HL-60 (cell line): Measurements from ENCODE around the gene DGKH.

Experiments
- DNase-seq, 2 experiments: peaks; one replicate each; pipeline ENCODE4 v3.0.0-alpha.2; 2010 to 2020; ENCODE audit warnings: low read depth in 1 of 2, low spot score in 1 of 2
- H3K27ac ChIP-seq: fragments of 250-450 bp; sonication (Bioruptor Pico); replicated peaks from 2 replicates; pipeline ENCODE4 v1.5.1; 2020; ENCODE audit warnings: mild to moderate bottlenecking, moderate library complexity
- H3K27me3 ChIP-seq: fragments of 250-450 bp; sonication (Bioruptor Pico); 2 replicates; pipeline ENCODE4 v1.5.1; 2021; ENCODE audit warnings: mild to moderate bottlenecking, moderate library complexity; ENCODE audit not compliant: insufficient read depth, poor library complexity, severe bottlenecking
- H3K4me3 ChIP-seq: replicated peaks from 2 replicates; pipeline ENCODE4 v1.5.1; 2011; ENCODE audit warnings: mild to moderate bottlenecking, control low read depth, low read length; ENCODE audit not compliant: insufficient read depth
- CTCF ChIP-seq: IDR thresholded peaks from one replicate; pipeline ENCODE4 v1.5.1; 2011; ENCODE audit warnings: low read length, control low read depth, inconsistent platforms; ENCODE audit not compliant: insufficient read depth
- GABPA ChIP-seq: IDR thresholded peaks from 2 replicates; pipeline ENCODE4 v1.6.1; 2012; ENCODE audit warnings: low read depth
- POLR2AphosphoS5 ChIP-seq: IDR thresholded peaks from 2 replicates; pipeline ENCODE4 v1.6.1; 2012; ENCODE audit warnings: low read depth
- REST ChIP-seq: IDR thresholded peaks from 2 replicates; pipeline ENCODE4 v1.6.1; 2012; ENCODE audit warnings: low read depth; ENCODE audit not compliant: insufficient replicate concordance
- SPI1 ChIP-seq: IDR thresholded peaks from 2 replicates; pipeline ENCODE4 v1.6.1; 2012; ENCODE audit warnings: low read depth, mild to moderate bottlenecking, borderline replicate concordance

DGKH gene

GRCh38 chr13:42279986-42280385 is 231.5 kb downstream of the DGKH start:
- no peak overlapping the region for H3K27ac ChIP-seq
- no peak for DNase-seq
- no peak for TF ChIP-seq SPI1
- TF ChIP-seq REST, result no peak
- TF ChIP-seq CTCF, result no peak
- TF ChIP-seq GABPA, result no peak
- no peak for TF ChIP-seq POLR2AphosphoS5
- no peaks in the 10 kb centered on the region for H3K27me3 ChIP-seq
- H3K4me3 ChIP-seq, result no peak overlapping the region

DNA sequence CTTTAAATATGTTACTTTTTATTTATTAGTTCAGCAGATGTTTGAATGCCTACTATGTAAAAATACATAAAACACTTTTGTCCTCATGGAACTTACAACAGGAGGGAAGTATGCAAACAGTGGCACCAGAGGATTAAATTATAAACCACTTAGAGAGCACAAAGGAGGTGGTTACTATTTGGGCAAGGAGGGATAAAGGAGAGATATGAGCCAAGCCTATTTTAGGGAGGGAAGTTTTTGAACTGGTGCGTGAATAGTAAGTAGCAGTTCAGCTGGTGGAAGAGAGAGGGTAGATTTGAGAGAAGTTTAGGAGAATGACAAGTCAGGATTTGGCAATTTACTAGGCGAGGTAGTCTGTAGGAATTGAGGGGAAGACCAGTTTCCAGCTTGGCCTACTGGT is 232.1 kb downstream of the DGKH start:
- Histone ChIP-seq H3K4me3 (no peak overlapping the region), H3K27ac (no peak overlapping the region), H3K27me3 (no peaks in the 10 kb centered on the region)
- DNase-seq, result no peak
- TF ChIP-seq SPI1, result no peak
- no peak for TF ChIP-seq REST
- TF ChIP-seq POLR2AphosphoS5, result no peak
- no peak for TF ChIP-seq GABPA
- no peak for TF ChIP-seq CTCF

- H3K27ac ChIP-seq, result no peak overlapping the region
- DNase-seq, result no peak
- TF ChIP-seq REST, result no peak
- no peak for TF ChIP-seq SPI1
- TF ChIP-seq POLR2AphosphoS5, result no peak
- TF ChIP-seq GABPA, result no peak
- no peak for TF ChIP-seq CTCF
- no peaks in the 10 kb centered on the region for H3K27me3 ChIP-seq
- no peak overlapping the region for H3K4me3 ChIP-seq
Measured at GRCh38 chr13:42283574-42283973, 235.1 kb downstream of the DGKH start.
